ENCODE measurements around the gene PTPRT. TPM values are rescaled to one million over a fixed set of nuclear protein-coding genes. Genes with fewer than 3 reads are reported as not detected.

PTPRT gene
- total RNA-seq: 0.19 TPM
- long read RNA-seq: 0 reads

DNA sequence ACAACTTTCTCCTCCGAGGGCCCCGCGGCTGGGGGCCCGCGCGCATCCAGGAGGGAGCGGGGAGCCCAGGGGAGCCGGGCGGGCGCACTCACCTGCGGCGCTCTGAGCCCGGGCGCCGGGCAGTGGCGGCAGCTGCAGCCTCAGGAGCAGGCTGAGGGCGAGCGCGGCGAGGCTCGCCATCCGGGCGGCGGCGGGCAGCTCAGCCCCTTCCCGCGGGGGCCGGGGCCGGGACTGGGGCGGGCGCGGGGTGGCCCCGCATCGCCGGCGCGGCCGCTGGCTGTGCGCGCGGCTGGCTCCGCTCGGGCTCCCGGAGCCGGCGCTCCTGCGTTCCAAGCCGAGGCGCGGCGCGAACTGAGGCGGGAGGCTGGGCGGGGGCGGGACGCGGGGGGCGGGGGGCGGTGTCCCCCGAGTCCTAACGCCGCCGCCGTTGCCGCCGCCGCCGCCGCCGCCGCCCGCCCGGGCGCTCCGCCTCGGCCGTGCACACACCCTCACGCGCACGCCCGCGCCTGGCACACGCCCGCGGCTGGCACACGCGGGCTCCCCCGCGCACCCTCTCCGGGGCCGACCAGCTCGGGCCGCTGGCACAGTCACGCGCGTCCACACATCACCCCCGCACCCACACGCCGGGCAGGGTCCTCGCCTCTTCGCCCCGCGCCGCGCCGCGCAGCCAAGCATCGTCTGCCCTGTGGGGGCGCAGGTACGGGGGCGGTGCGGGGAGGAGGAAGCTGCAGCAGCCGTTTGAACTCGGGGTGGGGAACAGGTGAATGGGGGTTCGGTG, at the start of gene PTPRT:
PTPRT (minus strand) TSS at position 353 of the 778 bp plus-strand sequence; CDS start at position 180, 173 bp downstream.
- intact Hi-C loops (cut with DNase I): no loop called here
- ATAC-seq (no peak), DNase-seq (ENCODE audit: missing footprints) (no peak)

DNA sequence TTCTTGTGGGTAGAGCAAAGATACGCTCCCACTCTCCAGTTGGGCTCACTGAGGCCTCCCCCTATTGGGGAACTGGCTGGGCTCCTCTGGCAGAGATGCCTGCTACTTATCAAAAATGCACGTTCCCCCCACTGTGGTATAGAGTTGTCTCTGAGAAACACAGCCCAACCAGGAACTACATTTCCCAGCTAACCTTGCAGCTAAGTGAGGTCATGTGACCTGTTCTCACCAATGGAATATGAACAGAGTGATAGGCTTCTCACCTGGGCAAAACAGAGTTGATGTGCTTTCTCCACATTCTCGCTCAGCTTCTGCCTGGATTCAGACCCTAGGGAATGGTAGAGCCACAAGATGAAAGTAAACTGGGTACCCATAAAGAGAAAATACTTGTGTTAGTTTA, 49.1 kb upstream of the PTPRT start:
- no peak for ATAC-seq
- intact Hi-C loops (cut with DNase I): no loop called here
- DNase-seq (ENCODE audit: missing footprints): no peak

GRCh38 chr20:43238266-43238665, 48.6 kb upstream of the PTPRT start:
- DNase-seq (ENCODE audit: missing footprints) (no peak), ATAC-seq (no peak)
- intact Hi-C loops (cut with DNase I): no loop called here

- intact Hi-C loops (cut with DNase I): no loop called here
- no peak for DNase-seq (ENCODE audit: missing footprints)
- no peak for ATAC-seq
Observed at GRCh38 chr20:43237651-43238168, 48.0 kb upstream of the PTPRT start.

DNA sequence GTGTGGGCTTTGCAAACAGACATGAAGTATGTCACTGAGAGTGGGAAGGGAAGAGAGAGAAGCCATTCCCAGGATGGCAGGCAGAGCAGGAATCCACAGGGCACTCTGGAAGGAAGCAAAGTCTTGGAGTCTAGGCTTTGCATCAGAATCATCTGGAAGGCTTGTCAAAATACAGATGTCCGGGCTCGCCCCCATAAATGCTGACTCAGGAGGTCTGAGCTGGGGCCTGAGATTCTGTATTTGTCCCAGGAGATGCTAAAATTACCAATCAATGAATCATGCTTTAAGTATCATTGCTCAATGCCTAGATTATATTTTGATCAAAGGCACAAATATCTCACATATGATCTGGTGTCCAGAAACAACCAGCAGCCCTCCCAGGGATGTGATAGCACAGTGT, 46.3 kb upstream of the PTPRT start:
- intact Hi-C loops (cut with DNase I): no loop called here
- DNase-seq (ENCODE audit: missing footprints) (no peak), ATAC-seq (no peak)

GRCh38 chr20:43231829-43232228, 42.1 kb upstream of the PTPRT start:
- DNase-seq (ENCODE audit: missing footprints): no peak
- intact Hi-C loops (cut with DNase I): no loop called here
- ATAC-seq: no peak

DNA sequence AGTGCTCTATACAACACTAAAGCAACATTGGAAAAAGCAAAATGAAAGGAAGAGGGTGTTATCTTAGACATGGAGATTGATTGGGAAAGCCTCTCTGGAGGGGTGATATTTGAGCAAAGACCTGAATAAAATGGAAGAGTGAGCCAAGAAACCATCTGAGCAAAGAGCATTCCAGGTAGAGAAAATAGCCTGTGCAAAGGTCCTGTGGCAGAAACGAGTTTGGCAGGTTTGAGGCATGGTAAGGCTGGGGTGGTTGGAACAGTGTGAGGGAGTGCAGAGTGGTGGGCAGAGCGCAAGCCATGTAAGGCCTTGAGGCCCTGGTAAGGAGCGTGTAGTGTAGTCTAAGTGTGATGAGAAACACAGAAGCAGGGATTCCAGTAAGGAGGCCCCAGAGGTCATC, 40.0 kb upstream of the PTPRT start:
- intact Hi-C loops (cut with DNase I): no loop called here
- DNase-seq (ENCODE audit: missing footprints) (no peak), ATAC-seq (no peak)

GRCh38 chr20:43220612-43221011, 30.9 kb upstream of the PTPRT start:
- ATAC-seq: peak; percentile 20
- DNase-seq (ENCODE audit: missing footprints): no peak
- intact Hi-C loops (cut with DNase I): no loop called here

GRCh38 chr20:43210901-43211300, 21.2 kb upstream of the PTPRT start:
- intact Hi-C loops (cut with DNase I): no loop called here
- no peak for DNase-seq (ENCODE audit: missing footprints)
- ATAC-seq: no peak

DNA sequence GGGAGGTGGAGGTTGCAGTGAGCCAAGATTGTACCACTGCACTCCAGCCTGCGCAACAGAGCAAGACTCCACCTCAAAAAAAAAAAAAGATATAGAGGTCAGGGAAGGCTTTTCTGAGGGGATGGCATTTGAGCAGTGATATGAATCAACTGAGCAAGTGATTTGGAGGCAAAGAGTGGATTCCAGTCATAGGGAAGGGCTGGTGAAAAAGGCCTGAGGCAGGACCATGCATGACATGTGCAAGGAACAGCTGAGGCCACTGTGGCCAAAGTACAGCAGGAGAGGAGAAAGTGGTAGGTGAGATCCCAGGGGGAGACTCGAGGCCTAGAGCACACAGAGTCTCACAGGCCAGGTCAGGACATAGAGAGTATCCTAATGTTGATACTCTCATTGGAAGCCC, 20.1 kb upstream of the PTPRT start:
- intact Hi-C loops (cut with DNase I): no loop called here
- DNase-seq (ENCODE audit: missing footprints): no peak
- ATAC-seq: no peak

- ATAC-seq (no peak), DNase-seq (ENCODE audit: missing footprints) (no peak)
- intact Hi-C loops (cut with DNase I): no loop called here
Observed at GRCh38 chr20:43205699-43206098, 16.0 kb upstream of the PTPRT start.

DNA sequence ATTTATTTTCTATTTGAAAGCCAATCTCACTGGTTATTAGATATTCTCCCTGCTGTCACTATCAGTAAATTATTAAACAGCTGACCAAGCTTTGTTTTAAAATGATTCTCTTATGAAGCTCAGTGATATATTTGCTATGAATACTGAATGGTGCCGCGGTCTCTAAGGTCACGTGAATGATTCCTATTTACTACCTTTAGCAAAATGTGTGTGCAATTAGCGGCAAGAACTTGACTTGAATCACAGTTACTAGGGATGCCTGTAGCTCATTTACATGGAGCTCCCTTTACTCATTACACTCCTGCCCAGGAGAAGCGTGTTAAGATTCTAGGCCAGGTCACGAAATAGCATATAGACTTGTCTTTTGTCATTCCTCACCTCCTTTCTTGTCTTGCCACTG, 12.4 kb upstream of the PTPRT start:
- DNase-seq (ENCODE audit: missing footprints) (no peak), ATAC-seq (no peak)
- intact Hi-C loops (cut with DNase I): no loop called here

DNA sequence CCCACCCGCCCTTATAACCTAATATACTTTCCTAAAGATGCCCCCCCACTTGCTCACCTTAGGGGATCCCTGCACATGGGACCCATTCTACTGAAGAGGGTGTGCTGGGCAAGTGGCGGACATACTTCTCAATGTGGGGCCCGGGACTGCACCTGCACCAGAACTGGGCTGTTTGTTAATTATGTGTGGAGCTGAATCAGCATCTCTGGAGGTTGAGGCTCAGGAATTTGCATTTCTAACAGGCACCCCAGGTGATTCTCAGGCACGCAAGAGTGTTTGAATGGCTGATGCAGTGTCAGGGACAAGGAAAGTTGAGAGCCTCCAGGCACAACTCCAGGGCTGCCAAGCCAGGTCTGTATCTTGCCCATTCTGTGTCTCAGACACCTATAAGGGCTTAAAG, 8.9 kb upstream of the PTPRT start:
- no peak for ATAC-seq
- no peak for DNase-seq (ENCODE audit: missing footprints)
- intact Hi-C loops (cut with DNase I): no loop called here

GRCh38 chr20:43196243-43196642, 6.5 kb upstream of the PTPRT start:
- ATAC-seq (no peak), DNase-seq (ENCODE audit: missing footprints) (no peak)
- intact Hi-C loops (cut with DNase I): no loop called here

DNA sequence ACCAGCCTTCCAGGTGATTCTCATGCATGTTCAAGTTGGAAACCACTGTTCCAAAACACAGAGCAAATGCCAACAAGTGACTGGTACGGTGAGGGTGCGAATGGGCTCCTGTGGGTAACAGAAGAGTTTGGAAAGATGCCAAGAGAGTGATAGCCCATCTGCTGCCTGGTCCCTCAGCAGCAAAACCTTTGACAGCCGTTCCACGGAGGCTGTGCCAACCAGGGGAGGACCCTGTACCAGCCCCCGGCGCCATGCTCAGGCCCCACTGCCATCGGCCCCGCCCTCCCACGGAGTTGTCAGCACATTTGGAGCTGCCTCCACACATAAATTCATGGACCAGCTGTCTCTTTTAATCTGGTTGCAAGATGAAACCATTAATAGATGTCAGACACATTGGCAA, 4.4 kb upstream of the PTPRT start:
- no peak for DNase-seq (ENCODE audit: missing footprints)
- intact Hi-C loops (cut with DNase I): no loop called here
- ATAC-seq: no peak

DNA sequence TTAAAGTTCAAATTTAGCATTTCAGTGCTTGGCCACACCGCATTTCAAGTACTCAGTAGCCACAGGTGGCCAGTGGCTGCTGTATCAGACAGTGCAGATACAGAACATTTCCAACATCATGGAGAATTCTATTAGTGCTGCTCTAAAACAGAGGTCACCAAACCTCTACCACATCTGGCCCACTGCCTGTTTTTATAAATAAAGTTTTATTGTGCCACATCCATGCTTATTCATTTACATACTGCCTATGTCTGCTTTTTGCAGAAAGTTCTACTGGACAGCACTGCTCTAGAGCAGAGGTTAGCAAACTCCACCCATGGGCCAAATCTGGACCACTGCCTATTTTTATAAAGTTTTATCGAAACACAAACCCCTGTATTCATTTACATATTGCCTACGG, 3.7 kb upstream of the PTPRT start:
- no peak for DNase-seq (ENCODE audit: missing footprints)
- intact Hi-C loops (cut with DNase I): no loop called here
- ATAC-seq: no peak

- DNase-seq (ENCODE audit: missing footprints) (no peak), ATAC-seq (peak; percentile 45)
- intact Hi-C loops (cut with DNase I): no loop called here
Observed at GRCh38 chr20:43191946-43192863, 2.5 kb upstream of the PTPRT start.

DNA sequence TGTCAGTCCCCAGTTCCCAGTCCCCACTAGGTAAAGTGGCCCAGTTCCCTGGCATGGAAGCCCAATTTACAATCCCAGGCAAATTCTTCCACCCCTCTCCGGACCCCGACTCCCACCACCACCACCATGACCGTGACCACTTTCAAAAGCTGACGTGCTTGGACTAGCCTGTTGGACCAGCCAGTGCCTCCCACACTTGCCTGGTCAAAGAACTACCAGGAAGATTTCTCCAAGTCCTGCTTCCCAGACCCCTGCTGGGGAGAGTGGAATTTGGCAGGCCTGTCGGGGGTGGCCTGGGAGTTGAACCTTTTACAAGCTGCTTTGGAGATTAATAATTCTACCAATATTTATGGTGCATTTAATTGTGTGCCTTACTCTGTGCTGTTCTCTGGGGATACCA, 1.4 kb upstream of the PTPRT start:
- intact Hi-C loops (cut with DNase I): no loop called here
- no peak for DNase-seq (ENCODE audit: missing footprints)
- ATAC-seq: no peak

GRCh38 chr20:43190332-43190953, 737 bp upstream of the PTPRT start:
- DNase-seq (ENCODE audit: missing footprints) (no peak), ATAC-seq (no peak)
- intact Hi-C loops (cut with DNase I): no loop called here

All from Right ventricle myocardium inferior (tissue), 1 donor.